Astrocyte of the cerebellum (primary cell): ENCODE measurements around the gene MYO5A.

ENCODE experiments used
- DNase-seq: peaks from one replicate; pipeline ENCODE4 v3.0.0-alpha.2; 2011; ENCODE audit warnings: low read depth
- H3K4me3 ChIP-seq: 2 replicates; pipeline ENCODE4 v1.5.1; 2011; ENCODE audit warnings: mild to moderate bottlenecking, low read depth, low read length, moderate library complexity
- in situ Hi-C: cut with HindIII; loops from 2 replicates; pipeline ENCODE4 v1.10.0; 2017; ENCODE audit warnings: low sequenced_read_pairs
- TF ChIP-seq, protein P1 (sequence below): IDR thresholded peaks from 2 replicates; pipeline ENCODE4 v1.5.1; 2012; ENCODE audit warnings: low read length, low read depth, moderate library complexity, mild to moderate bottlenecking; ENCODE audit errors: missing control alignments

The MYO5A gene

DNA sequence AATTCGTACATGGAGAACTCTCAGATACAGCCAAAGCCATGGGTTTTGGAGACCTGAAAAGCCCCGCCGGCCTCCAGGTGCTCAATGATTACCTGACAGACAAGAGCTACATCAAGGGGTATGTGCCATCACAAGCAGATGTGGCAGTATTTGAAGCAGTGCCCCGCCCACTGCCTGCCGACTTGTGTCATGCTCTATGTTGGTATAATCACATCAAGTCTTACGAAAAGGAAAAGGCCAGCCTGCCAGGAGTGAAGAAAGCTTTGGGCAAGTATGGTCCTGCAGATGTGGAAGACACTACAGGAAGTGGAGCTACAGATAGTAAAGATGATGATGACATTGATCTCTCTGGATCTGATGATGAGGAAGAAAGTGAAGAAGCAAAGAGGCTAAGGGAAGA is 23.5 kb downstream of the MYO5A start:
- no peak for DNase-seq
- in situ Hi-C loops = no loop called here
- TF ChIP-seq, protein P1, sequence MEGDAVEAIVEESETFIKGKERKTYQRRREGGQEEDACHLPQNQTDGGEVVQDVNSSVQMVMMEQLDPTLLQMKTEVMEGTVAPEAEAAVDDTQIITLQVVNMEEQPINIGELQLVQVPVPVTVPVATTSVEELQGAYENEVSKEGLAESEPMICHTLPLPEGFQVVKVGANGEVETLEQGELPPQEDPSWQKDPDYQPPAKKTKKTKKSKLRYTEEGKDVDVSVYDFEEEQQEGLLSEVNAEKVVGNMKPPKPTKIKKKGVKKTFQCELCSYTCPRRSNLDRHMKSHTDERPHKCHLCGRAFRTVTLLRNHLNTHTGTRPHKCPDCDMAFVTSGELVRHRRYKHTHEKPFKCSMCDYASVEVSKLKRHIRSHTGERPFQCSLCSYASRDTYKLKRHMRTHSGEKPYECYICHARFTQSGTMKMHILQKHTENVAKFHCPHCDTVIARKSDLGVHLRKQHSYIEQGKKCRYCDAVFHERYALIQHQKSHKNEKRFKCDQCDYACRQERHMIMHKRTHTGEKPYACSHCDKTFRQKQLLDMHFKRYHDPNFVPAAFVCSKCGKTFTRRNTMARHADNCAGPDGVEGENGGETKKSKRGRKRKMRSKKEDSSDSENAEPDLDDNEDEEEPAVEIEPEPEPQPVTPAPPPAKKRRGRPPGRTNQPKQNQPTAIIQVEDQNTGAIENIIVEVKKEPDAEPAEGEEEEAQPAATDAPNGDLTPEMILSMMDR = no peak
- H3K4me3 ChIP-seq = no peak overlapping the region

DNA sequence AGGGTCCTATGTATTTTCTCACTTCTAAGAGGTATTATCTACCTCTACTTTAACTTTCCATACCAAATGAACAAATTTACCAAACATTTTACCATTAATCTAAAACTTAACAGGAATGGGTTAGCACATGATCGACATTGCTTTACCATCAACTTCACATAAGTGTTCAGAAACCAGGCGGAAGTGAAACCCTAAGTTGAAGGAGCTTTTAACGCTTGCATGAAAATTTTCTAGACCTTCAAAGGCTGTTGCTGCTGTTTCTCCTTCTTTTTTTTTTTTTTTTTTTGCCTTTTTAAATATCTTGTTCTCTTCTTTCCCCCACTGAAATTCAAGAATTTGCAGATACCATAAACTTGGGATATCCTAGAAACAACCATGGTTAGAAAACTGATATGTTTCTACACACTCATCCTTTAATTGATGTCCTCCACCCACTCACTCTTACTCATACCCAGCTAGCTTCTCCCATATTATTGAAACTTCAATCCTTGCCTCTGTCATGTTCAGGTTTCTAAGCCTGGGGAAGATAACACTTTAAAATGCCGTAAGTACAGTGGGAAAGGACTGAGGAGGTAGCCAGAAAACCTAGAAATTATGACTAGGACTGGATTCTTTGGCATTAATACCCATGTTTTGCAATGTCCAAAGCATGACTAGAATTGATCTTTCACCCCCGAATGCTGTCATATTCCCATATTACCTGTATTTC is 24.7 kb downstream of the MYO5A start:
- H3K4me3 ChIP-seq = no peak overlapping the region
- in situ Hi-C loops = no loop called here
- TF ChIP-seq, protein P1 = no peak
- no peak for DNase-seq

DNA sequence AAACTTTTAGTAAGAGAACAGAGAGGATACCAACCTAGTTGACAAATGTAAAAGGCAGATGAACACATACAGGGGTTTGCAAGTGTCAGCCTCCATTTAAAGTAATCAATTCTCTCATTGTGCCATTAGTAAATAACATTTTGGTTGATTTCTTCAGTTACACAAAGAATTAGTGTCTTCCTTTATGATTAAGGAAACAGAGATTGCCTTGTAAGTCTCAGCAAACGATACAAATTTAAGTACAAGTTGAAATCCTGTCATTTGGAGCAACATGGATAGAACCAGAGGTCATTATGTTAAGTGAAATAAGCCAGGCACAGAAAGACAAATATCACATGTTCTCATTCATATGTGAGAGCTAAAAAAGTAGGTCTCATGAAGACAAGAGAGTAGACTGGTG is 26.1 kb downstream of the MYO5A start:
- TF ChIP-seq, protein P1 = no peak
- no peak overlapping the region for H3K4me3 ChIP-seq
- in situ Hi-C loops = no loop called here
- no peak for DNase-seq

DNA sequence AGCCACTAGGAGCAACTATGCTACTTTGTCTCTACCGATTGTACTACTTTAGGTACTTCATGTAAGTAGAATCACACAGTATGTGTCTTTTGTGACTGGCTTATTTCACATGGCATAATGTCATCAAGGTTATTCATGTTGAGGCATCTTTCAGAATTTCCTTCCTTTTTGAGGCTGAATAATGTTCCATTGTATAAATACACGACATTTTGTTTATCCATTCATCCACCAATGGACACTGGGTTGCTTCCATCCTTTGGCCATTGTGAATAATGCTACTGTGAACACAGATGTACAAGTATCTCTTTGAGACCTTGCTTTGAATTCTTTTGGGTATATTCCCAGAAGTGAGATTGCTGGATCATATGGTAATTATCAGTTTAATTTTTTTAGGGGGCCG is 29.2 kb downstream of the MYO5A start:
- TF ChIP-seq, protein P1 = no peak
- H3K4me3 ChIP-seq = no peak overlapping the region
- in situ Hi-C loops = no loop called here
- DNase-seq = no peak

DNA sequence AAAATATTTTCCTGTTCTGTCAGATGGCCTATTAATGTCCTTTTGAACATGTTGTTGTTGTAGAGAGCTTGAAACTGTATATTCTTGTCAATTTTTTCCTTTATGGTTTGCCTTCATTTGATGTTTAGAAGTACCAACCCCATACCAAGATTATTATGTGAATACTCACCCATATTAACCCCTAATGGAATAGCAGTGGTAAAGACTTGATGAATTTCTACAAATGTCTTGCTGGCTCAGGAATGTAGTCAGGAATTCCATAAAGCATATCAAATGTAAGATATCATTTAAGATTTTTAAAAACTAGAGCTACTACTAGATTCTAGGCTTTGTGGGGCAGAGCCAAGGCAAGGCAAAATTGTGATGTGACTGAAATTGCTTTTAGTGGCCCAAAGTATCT is 30.0 kb downstream of the MYO5A start:
- in situ Hi-C loops = no loop called here
- TF ChIP-seq, protein P1 = no peak
- DNase-seq = no peak
- no peak overlapping the region for H3K4me3 ChIP-seq

DNA sequence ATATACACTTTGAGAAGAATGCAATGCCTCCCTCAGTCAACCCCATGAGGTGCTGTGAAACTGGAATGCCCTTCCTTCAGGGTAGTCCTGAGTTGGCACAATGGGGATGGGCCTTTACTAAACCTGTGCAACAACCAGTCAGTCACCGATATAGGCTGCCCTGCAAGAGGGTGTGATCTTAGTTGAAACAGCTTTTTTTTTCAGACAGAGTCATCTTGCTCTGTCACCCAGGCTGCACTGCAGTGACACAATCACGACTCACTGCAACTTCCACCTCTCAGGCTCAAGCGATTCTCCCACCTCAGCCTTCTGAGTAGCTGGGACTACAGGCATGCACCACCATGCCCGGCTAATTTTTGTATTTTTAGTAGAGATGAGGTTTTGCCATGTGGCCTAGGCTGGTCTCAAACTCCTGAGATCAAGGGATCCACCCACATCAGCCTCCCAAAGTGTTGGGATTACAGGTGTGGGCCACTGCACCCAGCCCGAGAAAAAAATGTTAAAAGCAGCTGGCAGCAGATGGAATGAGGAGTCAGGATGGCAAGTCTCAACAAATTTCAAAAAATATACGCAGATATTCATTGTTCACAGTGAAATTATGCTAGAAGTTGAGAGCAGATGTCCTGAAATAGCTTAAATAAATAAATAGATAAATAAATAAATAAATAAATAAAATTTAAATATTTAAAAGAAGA is 31.8 kb downstream of the MYO5A start:
- H3K4me3 ChIP-seq = no peak overlapping the region
- DNase-seq = no peak
- in situ Hi-C loops = no loop called here
- TF ChIP-seq, protein P1 = no peak
